A549 (cell line): Measurements from ENCODE around the gene ACCSL. TPM values are rescaled to one million over a fixed set of nuclear protein-coding genes. Genes with fewer than 3 reads are reported as not detected.
A peak's percentile ranks its signal among the peaks of the same experiment; 100 is the strongest.

Experiments
- ATAC-seq, 2 experiments: fragments of 200-7000 bp in 1 of 2; fragments of >200 bp in 1 of 2; cut with Nextera tagmentation in 1 of 2; cut with Tn5 transposase in 1 of 2; 3 replicates each; pipeline versions ENCODE4 v1.8.0 to v1.9.1; 2018 to 2020; ENCODE audit warnings: mild to moderate bottlenecking in 1 of 2, moderate library complexity in 1 of 2
- CTCF ChIA-PET: fragments of 300-600 bp; sonication (Branson Sonifier 250); formaldehyde crosslinking; extraction: SDS; loops from one replicate; lab custom pipeline; 2021; ENCODE audit warnings: antibody characterized with exemption, inconsistent platforms; lab: Yijun Ruan, JAX
- POLR2A ChIA-PET: fragments of 350-600 bp; formaldehyde crosslinking; extraction: SDS; loops from one replicate; lab custom pipeline; 2021; ENCODE audit warnings: antibody characterized with exemption, inconsistent platforms; lab: Yijun Ruan, JAX
- DNase-seq, 2 experiments: peaks; one replicate each; pipeline versions ENCODE4 v3.0.0 to v3.0.0-alpha.2; 2011 to 2016; ENCODE audit warnings: low read depth in 1 of 2, low spot score in 1 of 2
- FAIRE-seq: peaks from 2 replicates; lab custom pipeline; 2011; peaks lifted over from hg19 to GRCh38; lab: Jason Lieb, UNC
- H3K27ac ChIP-seq, 2 experiments: fragments of >200 bp; sonication (Bioruptor Twin); formaldehyde crosslinking; 3 replicates each; pipeline ENCODE4 v1.5.1; 2016 to 2017
- H3K4me1 ChIP-seq: fragments of >200 bp; sonication (Bioruptor Twin); formaldehyde crosslinking; 3 replicates; pipeline ENCODE4 v1.6.1; 2016
- H3K4me2 ChIP-seq: fragments of >200 bp; sonication (Bioruptor Twin); formaldehyde crosslinking; 3 replicates; pipeline ENCODE4 v1.6.1; 2016
- H3K4me3 ChIP-seq: fragments of >200 bp; sonication (Bioruptor Twin); formaldehyde crosslinking; 3 replicates; pipeline ENCODE4 v1.5.1; 2016
- H3K9me3 ChIP-seq: fragments of >200 bp; sonication (Bioruptor Twin); formaldehyde crosslinking; 3 replicates; pipeline ENCODE4 v1.6.1; 2016
- BHLHE40 ChIP-seq: IDR thresholded peaks from 2 replicates; pipeline ENCODE4 v1.6.1; 2012; ENCODE audit warnings: low read depth, low read length, inconsistent platforms
- CBX2 ChIP-seq: fragments of 200-600 bp; sonication (generic); IDR thresholded peaks from 2 replicates; pipeline ENCODE4 v1.6.1; 2016; ENCODE audit warnings: low read depth, mild to moderate bottlenecking, borderline replicate concordance
- ESRRA ChIP-seq: fragments of 150-350 bp; IDR thresholded peaks from 2 replicates; pipeline ENCODE4 v1.6.1; 2014; ENCODE audit warnings: mild to moderate bottlenecking, low read length, borderline replicate concordance
- FOSB ChIP-seq: fragments of 250-450 bp; sonication (Bioruptor Pico); IDR thresholded peaks from 2 replicates; pipeline ENCODE4 v1.5.0; 2020; ENCODE audit warnings: mild to moderate bottlenecking, moderate library complexity
- HOXA7 ChIP-seq: fragments of 250-450 bp; sonication (Bioruptor Pico); IDR thresholded peaks from 2 replicates; pipeline ENCODE4 v1.5.0; 2020; ENCODE audit warnings: mild to moderate bottlenecking, moderate library complexity
- MAFK ChIP-seq: fragments of 450-650 bp; IDR thresholded peaks from 2 replicates; pipeline ENCODE4 v1.6.1; 2014; ENCODE audit not compliant: partially characterized antibody
- MYC ChIP-seq: IDR thresholded peaks from 2 replicates; pipeline ENCODE4 v1.6.1; 2012; ENCODE audit warnings: mild to moderate bottlenecking, inconsistent platforms, low read length, improper control_type of control experiment, borderline replicate concordance
- RARB ChIP-seq: fragments of 250-450 bp; sonication (Bioruptor Pico); IDR thresholded peaks from 2 replicates; pipeline ENCODE4 v1.8.0; 2021; ENCODE audit warnings: mild to moderate bottlenecking, moderate library complexity
- RFX5 ChIP-seq: fragments of 450-650 bp; IDR thresholded peaks from 2 replicates; pipeline ENCODE4 v1.7.1; 2014; ENCODE audit warnings: antibody characterized with exemption, mild to moderate bottlenecking, moderate library complexity
- WGBS: methylation state at CpG from one replicate; pipeline ENCODE4 v1.1.6; 2017; ENCODE audit errors: missing lambda C conversion rate; 5-methylcytosine and 5-hydroxymethylcytosine counted together
- polyA plus RNA-seq, 4 experiments: library from polyadenylated mRNA; depleted of rRNA in 3 of 4; stranded (reverse); fragments of >200 nt; fragmentation: RNase III in 1 of 4; extraction: RNeasy Plus Mini Kit Qiagen cat#74134 plus additional on column Dnase treatment in 1 of 4; gene quantifications; 2 replicates in 3 of 4; 3 replicates in 1 of 4; pipeline ENCODE4 v1.2.3, GENCODE V29; 2011 to 2017
- TF ChIP-seq, protein P1 (sequence below): fragments of >200 bp; sonication (Bioruptor Twin); formaldehyde crosslinking; IDR thresholded peaks from 3 replicates; pipeline ENCODE4 v1.5.1; 2016
- TF ChIP-seq, protein P2 (sequence below): fragments of 450-650 bp; IDR thresholded peaks from 2 replicates; pipeline ENCODE4 v1.6.1; 2014; ENCODE audit warnings: antibody characterized with exemption
- TF ChIP-seq, protein P3 (sequence below): fragments of >200 bp; sonication (Bioruptor Twin); formaldehyde crosslinking; IDR thresholded peaks from 3 replicates; pipeline ENCODE4 v1.6.1; 2016

The ACCSL gene
- polyA plus RNA-seq, 2 of the 4 experiments (the other 2 are of a cell fraction), result not detected

DNA sequence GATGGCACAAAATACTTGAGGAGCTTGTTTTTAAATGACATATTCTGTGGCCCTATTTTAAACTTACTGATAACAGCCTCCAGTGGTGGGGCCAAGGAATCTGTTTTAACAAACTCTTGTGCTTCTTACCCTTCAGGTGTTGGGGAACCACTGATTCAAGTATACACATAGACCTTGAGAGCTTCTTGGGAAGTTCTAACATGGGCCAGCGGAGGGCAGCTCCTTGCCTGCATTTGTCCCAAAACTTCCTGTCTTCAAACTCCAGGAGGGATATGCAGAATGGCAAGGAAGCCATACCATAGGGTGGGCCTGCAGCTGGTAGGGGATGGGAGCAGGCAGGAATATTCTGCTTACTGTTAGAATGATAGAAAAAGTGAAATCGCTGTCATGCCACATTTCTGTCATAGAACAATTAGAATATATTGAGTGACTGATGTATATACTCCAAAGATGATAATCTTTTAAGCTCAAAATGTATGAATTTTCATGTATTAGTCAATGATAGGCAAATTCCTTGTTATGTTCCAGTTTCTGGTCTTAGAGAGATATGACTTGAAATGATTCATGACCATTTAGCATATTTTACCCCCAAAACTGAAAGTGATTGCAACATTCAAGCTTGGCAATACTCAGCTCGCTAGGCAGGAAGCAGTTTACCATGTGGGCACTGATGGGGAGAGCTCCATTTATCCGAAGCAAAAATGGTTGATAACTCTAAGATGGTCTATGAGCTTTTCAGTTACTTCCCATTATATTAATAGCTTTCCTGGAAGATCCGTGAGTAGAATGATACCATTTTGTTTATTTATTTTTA, 56.9 kb downstream of the ACCSL start:
- Histone ChIP-seq H3K4me3 (no peak overlapping the region), H3K4me2 (no peak overlapping the region), H3K4me1 (no peaks in the 10 kb centered on the region), H3K27ac (no peak overlapping the region), H3K9me3 (no peaks in the 10 kb centered on the region)
- WGBS, result 90% methylated on average over 5 of the region's 5 CpGs
- ChIA-PET POLR2A (interaction anchor here (0.8 kb wide), 1 partner anchor 10 kb away, joined by 3 read pairs; the partner anchor contains the start of gene EXT2), CTCF (interaction anchor here (0.8 to 9.8 kb wide), 12 partner anchors 9 to 452 kb away, joined by 3 to 79 read pairs (median 4); partner anchors contain the start of gene EXT2)
- peak; percentile 6 to 37 for DNase-seq
- peak; percentile 60 to 68; a peak in 4 of 6 replicates for ATAC-seq
- TF ChIP-seq ESRRA (no peak), MYC (no peak), CBX2 (no peak), HOXA7 (no peak), RFX5 (no peak), RARB (CRISPR knock-in tag) (no peak), FOSB (CRISPR knock-in tag) (no peak)
- TF ChIP-seq, protein P1, sequence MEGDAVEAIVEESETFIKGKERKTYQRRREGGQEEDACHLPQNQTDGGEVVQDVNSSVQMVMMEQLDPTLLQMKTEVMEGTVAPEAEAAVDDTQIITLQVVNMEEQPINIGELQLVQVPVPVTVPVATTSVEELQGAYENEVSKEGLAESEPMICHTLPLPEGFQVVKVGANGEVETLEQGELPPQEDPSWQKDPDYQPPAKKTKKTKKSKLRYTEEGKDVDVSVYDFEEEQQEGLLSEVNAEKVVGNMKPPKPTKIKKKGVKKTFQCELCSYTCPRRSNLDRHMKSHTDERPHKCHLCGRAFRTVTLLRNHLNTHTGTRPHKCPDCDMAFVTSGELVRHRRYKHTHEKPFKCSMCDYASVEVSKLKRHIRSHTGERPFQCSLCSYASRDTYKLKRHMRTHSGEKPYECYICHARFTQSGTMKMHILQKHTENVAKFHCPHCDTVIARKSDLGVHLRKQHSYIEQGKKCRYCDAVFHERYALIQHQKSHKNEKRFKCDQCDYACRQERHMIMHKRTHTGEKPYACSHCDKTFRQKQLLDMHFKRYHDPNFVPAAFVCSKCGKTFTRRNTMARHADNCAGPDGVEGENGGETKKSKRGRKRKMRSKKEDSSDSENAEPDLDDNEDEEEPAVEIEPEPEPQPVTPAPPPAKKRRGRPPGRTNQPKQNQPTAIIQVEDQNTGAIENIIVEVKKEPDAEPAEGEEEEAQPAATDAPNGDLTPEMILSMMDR, result no peak
- FAIRE-seq, result no peak

DNA sequence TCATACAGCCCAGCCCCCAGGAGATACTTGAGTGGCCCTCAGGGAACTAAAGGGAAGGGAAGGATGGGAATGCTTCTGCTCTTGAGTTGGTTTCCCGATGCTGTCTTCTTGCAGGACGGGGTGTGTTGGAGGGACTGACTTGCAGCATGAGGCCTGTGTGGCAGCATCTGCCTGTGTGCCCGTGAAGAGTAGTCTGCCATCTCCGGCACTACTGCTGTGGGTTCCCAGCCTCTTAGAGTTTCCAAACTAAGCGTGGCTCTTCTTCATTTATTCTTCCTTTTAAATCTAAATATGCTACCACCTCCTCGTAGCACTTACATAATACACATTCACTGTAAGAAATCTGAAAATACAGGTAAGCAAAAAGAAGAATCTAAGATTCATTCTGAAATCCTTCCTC, 60.5 kb downstream of the ACCSL start:
- CTCF ChIA-PET, result interaction anchor here (1.5 to 9.8 kb wide), 2 partner anchors 15 to 250 kb away, joined by 3 to 79 read pairs; partner anchors contain the start of gene EXT2
- FAIRE-seq, result no peak

More for the DNA sequence above, 60.5 kb downstream of the ACCSL start:
- 81% methylated on average over 6 of the region's 6 CpGs for WGBS
- ATAC-seq, result no peak
- no peak overlapping the region for H3K4me2 ChIP-seq
- no peak for DNase-seq
- TF ChIP-seq MAFK (no peak), BHLHE40 (no peak), RARB (CRISPR knock-in tag) (no peak), MYC (no peak)
- TF ChIP-seq, protein P2, sequence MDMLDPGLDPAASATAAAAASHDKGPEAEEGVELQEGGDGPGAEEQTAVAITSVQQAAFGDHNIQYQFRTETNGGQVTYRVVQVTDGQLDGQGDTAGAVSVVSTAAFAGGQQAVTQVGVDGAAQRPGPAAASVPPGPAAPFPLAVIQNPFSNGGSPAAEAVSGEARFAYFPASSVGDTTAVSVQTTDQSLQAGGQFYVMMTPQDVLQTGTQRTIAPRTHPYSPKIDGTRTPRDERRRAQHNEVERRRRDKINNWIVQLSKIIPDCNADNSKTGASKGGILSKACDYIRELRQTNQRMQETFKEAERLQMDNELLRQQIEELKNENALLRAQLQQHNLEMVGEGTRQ, result no peak
- TF ChIP-seq, protein P3, sequence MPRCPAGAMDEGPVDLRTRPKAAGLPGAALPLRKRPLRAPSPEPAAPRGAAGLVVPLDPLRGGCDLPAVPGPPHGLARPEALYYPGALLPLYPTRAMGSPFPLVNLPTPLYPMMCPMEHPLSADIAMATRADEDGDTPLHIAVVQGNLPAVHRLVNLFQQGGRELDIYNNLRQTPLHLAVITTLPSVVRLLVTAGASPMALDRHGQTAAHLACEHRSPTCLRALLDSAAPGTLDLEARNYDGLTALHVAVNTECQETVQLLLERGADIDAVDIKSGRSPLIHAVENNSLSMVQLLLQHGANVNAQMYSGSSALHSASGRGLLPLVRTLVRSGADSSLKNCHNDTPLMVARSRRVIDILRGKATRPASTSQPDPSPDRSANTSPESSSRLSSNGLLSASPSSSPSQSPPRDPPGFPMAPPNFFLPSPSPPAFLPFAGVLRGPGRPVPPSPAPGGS, result no peak
- no peaks in the 10 kb centered on the region for H3K9me3 ChIP-seq
- H3K4me1 ChIP-seq, result no peaks in the 10 kb centered on the region
- no peak overlapping the region for H3K4me3 ChIP-seq
- POLR2A ChIA-PET, result no interaction called here
- no peak overlapping the region for H3K27ac ChIP-seq

Other genes starting within 250 kb of the ACCSL start
- 48.7 and 50.2 TPM in 2 replicates for gene ALKBH3, start 167.2 kb upstream of the ACCSL start, polyA plus RNA-seq (2011; rRNA removed)
- 22.9 to 25.5 TPM (median 23.7 TPM) in 3 replicates for gene ALKBH3, start 167.2 kb upstream of the ACCSL start, polyA plus RNA-seq (2017; fragmentation: RNase III; extraction: RNeasy Plus Mini Kit Qiagen cat#74134 plus additional on column Dnase treatment)
- gene C11orf96, start 105.3 kb upstream of the ACCSL start, polyA plus RNA-seq (2011; rRNA removed), result 0.43 and 0.57 TPM in 2 replicates
- gene C11orf96, start 105.3 kb upstream of the ACCSL start, polyA plus RNA-seq (2017; fragmentation: RNase III; extraction: RNeasy Plus Mini Kit Qiagen cat#74134 plus additional on column Dnase treatment), result 0.06 TPM in 1 of 3 replicates, not detected in the others
- 21.7 and 29.0 TPM in 2 replicates for gene ACCS, start 18.3 kb downstream of the ACCSL start, polyA plus RNA-seq (2011; rRNA removed)
- 22.7 to 31.8 TPM (median 24.9 TPM) in 3 replicates for gene ACCS, start 18.3 kb downstream of the ACCSL start, polyA plus RNA-seq (2017; fragmentation: RNase III; extraction: RNeasy Plus Mini Kit Qiagen cat#74134 plus additional on column Dnase treatment)
- 77.3 and 82.5 TPM in 2 replicates for gene EXT2, start 47.7 kb downstream of the ACCSL start, polyA plus RNA-seq (2011; rRNA removed)
- gene EXT2, start 47.7 kb downstream of the ACCSL start, polyA plus RNA-seq (2017; fragmentation: RNase III; extraction: RNeasy Plus Mini Kit Qiagen cat#74134 plus additional on column Dnase treatment), result 56.4 to 57.8 TPM (median 56.5 TPM) in 3 replicates